GM18867 (cell line): ENCODE measurements around the gene TP53AIP1.

ENCODE experiments used
- ATAC-seq: cut with Tn5 transposase; IDR thresholded peaks from one replicate; pipeline ENCODE4 v1.9.1; 2021; ENCODE audit warnings: mild to moderate bottlenecking, moderate library complexity; ENCODE audit not compliant: unreplicated experiment

TP53AIP1 gene

GRCh38 chr11:128892866-128893565, 49.7 kb downstream of the TP53AIP1 start:
- ATAC-seq: no peak

DNA sequence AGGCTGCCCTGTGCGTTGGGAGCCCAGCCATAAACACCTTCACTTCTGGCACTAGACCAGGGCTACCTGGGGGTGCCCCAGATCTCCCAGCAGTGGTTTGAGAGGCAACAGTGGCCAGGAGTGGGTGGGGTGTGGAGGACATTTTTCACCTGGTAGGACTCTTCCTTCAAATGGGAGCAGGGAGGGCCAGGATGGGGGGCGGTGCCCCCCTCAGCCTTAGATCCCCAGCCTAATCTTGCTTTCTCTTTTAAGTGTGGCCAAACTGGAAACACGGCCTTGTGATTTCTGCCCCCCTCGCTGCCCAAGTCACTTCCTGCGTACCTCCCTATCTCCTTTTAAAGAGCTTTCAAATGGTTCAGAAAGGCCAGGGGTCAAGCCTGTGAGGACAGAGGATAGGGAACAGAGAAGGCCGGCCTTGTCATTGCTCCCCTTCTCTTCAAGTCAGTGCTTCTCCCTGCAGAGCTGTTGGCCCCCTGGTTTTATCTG, 50.7 kb downstream of the TP53AIP1 start:
- ATAC-seq: no peak

- no peak for ATAC-seq
Observed at GRCh38 chr11:128890543-128891368, 51.9 kb downstream of the TP53AIP1 start, which contains the start of gene KCNJ5. TSS of gene KCNJ5 (plus strand) at chr11:128891356. CDS start at chr11:128911274, 19,918 bp downstream.

- ATAC-seq: no peak
Observed at GRCh38 chr11:128890216-128890542, 52.5 kb downstream of the TP53AIP1 start.

DNA sequence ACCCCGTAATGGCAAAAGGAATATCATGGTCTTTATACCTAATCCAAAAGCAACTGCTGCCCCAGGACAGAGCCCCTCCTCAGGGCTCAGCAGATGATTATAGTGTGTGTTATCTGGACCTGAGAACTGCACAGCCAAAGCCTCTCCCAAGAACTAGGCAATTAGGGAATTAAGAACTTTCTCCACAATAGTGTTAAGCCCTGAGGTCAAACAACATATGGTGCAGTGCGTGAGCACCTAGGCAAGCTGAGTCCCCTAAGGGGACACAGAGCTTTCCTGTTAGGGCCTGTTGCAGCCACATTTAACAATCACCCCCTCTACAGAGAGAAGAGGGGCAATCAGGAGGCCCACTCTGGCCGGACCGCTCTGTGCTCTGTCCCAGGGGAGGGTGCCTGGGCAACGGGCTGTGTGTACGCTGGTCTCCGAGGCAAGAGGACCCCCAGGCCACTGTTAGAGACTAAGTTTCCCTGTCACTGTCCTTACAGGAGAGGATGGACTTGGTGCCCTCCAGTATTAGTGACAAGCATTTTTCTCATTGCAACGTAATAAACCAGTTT, 52.9 kb downstream of the TP53AIP1 start:
- ATAC-seq: no peak

DNA sequence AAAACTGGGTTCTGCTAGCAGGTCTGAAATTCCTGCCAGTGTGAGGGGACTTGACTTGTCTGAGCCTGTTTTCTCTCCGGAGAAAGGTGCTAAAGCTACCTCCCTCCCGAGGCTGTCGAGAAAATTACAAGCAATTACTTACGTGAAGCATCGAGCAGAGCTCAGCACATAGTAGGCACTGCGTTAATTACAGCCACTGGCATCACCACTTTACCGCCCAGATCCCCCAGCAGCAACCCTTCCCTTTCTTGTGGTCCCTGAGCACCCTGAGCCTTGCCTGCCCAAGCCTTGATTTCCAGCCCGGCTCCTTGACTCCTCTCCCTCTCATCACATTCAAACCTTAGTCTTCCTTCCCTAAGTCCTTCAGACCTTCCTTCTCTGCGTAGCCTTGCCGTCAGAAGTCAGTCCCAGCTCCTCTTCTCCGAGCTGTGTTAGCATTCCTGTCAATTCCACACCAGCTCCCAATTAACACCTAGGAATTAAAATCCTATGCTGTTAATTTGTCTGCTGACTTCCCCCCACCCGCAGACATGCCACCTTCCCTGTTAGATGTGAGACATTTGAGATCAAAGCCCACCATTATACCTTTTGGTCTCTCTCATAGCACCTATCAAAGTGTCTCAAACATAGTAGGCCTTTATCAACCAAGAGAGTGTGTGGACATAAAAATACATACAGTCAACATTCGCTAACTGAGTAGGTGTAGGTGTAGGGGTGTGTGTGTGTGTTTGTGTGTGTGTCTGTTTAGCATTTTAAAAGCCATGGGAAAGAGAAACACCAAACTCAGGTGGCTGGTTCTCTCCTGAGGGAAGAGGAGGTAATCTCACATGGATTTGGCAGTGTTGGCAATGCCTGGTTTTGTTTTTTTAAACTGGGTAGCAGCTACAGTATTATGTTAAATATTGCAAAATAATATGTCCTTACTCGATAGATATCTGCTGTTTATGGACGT, 54.4 kb downstream of the TP53AIP1 start:
- no peak for ATAC-seq

GRCh38 chr11:128886406-128887124, 56.1 kb downstream of the TP53AIP1 start:
- ATAC-seq: no peak
